Spleen (tissue), 7 donors: ENCODE measurements around the gene STAP2.

Source experiments
- CTCF ChIP-seq, 11 experiments: fragments of 200-600 bp in 7 of 11; fragments of 450-650 bp in 4 of 11; sonication (generic) in 4 of 11; IDR thresholded peaks in 8 of 11; conservative IDR thresholded peaks in 3 of 11; 1 replicate in 7 of 11; 2 replicates in 4 of 11; pipeline versions ENCODE4 v1.4.0 to v1.8.0; 2016 to 2021; ENCODE audit warnings: antibody characterized with exemption in 11 of 11, inconsistent platforms in 4 of 11, mild to moderate bottlenecking in 1 of 11
- POLR2A ChIP-seq, 3 donors: fragments of 450-650 bp; IDR thresholded peaks; one replicate each; pipeline ENCODE4 v1.5.1; 2017; ENCODE audit warnings: antibody characterized with exemption in 3 of 3, mild to moderate bottlenecking in 1 of 3
- POLR2AphosphoS5 ChIP-seq, 3 donors: sonication (generic); formaldehyde crosslinking; IDR thresholded peaks; one replicate each; pipeline ENCODE4 v1.5.1; 2017; ENCODE audit warnings: antibody characterized with exemption in 3 of 3
- donor health status: DM: no; HTN: no; CAD: no; lungs with moderate emphysema.
- donor health status: DM: no; HTN: no; CAD: no.
- donor health status: DM: no; HTN: no; CAD: no.

- no peak for TF ChIP-seq CTCF (IDR thresholded peaks at IDR 0.05 in 8 of 11, conservative IDR thresholded peaks at IDR 0.05 in 3 of 11)
- TF ChIP-seq POLR2AphosphoS5 (IDR thresholded peaks at IDR 0.05), result no peak
- TF ChIP-seq POLR2A (IDR thresholded peaks at IDR 0.05), result no peak
Measured at GRCh38 chr19:4319067-4319718, 19.4 kb downstream of the STAP2 start.
